NCI-H1105 treated with DMSO at 0.1 percent for 48 hours (cell line): ENCODE measurements around the gene CIPC.

Experiments used
- DNase-seq: peaks from one replicate; lab custom pipeline; 2025; lab: John Stamatoyannopoulos, UW

The CIPC gene

GRCh38 chr14:77097700-77098528, at the start of gene CIPC:
CIPC (plus strand) TSS chr14:77098258; CDS start chr14:77105709, 7,451 bp downstream.
- DNase-seq, result peak; percentile 99

- no peak for DNase-seq
Measured at GRCh38 chr14:77051116-77051515, 46.9 kb upstream of the CIPC start.

GRCh38 chr14:77052281-77053044, 45.6 kb upstream of the CIPC start:
- no peak for DNase-seq

- DNase-seq, result no peak
Measured at GRCh38 chr14:77053046-77053841, 44.8 kb upstream of the CIPC start.

- no peak for DNase-seq
Measured at GRCh38 chr14:77055306-77055705, 42.8 kb upstream of the CIPC start.

GRCh38 chr14:77055981-77056380, 42.1 kb upstream of the CIPC start:
- no peak for DNase-seq

- no peak for DNase-seq
Measured at GRCh38 chr14:77058117-77058516, 39.9 kb upstream of the CIPC start.

- DNase-seq, result no peak
Measured at GRCh38 chr14:77058785-77059184, 39.3 kb upstream of the CIPC start.

GRCh38 chr14:77059276-77059915, 38.7 kb upstream of the CIPC start:
- no peak for DNase-seq

- DNase-seq, result no peak
Measured at GRCh38 chr14:77061630-77062257, 36.3 kb upstream of the CIPC start.

GRCh38 chr14:77062261-77062660, 35.8 kb upstream of the CIPC start:
- no peak for DNase-seq

GRCh38 chr14:77063571-77064171, 34.4 kb upstream of the CIPC start:
- no peak for DNase-seq

GRCh38 chr14:77064521-77065178, 33.4 kb upstream of the CIPC start:
- no peak for DNase-seq

- no peak for DNase-seq
Measured at GRCh38 chr14:77065851-77066577, 32.0 kb upstream of the CIPC start.

GRCh38 chr14:77066578-77067172, 31.4 kb upstream of the CIPC start:
- no peak for DNase-seq

GRCh38 chr14:77067632-77068516, 30.2 kb upstream of the CIPC start:
- peak; percentile 84 for DNase-seq

- DNase-seq, result no peak
Measured at GRCh38 chr14:77068517-77069200, 29.4 kb upstream of the CIPC start.

GRCh38 chr14:77069551-77069950, 28.5 kb upstream of the CIPC start:
- no peak for DNase-seq
